8988T (cell line): ENCODE measurements around the gene NAE1.
"Not testable (repeated sequence)": the region's sequence is repeated elsewhere in the genome, so short reads cannot be mapped to it uniquely, and the experiment has no call there.

Source experiments
- DNase-seq: peaks from one replicate; pipeline ENCODE4 v3.0.0; 2011

The NAE1 gene

DNA sequence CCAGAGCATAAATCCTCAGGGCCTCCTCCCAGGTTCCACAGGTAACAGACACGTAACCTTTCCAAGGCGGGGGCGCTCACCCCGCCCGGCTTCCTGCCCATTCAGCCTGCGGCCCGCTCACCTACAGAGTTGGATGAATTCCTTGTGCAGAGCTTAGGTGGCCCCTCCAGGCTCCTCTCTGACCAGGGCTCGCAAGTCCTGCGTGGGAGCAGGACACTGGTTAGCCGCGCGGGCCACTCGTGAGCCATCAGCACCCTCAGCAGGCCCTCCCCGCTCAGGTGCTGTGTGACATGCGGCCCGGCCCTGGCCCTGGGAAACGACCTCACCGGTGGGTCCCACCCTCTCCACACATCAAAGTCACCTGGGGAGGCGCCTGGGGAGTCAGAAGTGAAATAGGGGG, 29.9 kb downstream of the NAE1 start:
- DNase-seq, result no peak

DNA sequence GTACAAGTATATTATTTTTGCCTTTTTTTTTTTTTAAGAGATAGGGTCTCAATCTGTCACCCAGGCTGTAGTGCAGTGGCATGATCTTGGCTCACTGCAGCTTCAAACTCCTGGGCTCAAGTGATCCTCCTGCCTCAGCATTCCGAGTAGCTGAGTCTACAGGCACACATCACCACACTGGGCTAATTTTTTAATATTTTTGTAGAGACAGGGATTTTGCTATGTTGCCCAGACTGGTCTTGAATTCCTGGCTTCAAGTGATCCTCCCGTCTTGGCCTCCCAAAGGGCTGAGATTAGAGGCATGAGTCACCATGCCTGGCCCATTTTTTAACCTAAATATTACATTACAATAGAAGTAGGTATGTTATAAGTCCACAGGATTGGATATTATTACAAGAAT, 32.6 kb downstream of the NAE1 start:
- no peak for DNase-seq

DNA sequence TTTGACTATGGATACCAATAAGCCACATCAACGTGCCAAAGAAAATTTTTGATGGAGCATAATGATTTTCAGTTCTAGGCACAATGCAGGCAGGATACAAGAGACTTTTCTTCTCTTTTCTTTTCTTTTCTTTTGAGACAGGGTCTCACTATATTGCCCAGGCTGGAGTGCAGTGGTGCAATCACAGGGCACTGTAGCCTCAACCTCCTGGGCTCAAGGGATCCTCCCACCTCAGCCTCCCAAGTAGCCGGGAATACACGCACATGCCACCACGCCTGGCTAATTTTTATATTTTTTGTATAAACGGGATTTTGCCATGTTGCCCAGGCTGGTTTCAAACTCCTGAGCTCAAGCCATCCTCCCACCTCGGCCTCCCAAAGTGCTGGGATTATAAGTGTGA, 36.8 kb downstream of the NAE1 start:
- DNase-seq, result not testable (repeated sequence)

DNA sequence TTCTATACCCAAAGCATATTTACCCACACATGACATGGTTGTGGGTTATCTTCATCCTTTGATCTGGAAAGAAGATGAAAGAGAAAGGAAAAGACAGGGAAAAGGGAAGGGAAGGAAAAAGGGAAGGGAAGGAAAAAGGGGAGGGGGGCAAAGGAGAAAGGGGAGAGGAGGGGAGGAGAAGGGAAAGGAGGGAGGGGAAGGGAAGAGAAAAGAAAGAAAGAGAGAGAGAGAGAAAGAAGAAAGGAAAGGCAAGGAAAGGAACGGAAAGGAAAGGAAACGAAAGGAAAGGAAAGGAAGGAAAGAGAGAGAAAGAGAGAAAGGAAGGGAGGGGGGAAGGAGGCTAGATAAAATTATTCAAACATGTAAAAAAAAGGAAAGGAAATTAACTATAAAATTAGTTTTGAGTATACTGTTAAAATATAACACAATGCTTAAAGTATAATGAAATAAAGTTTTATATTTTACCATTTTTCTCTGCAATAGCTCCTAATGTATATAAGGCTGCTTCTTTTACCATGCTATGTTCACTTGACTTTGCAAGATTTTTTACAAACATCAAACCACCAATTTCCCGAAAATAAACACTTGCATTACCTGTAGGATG, 40.5 kb downstream of the NAE1 start:
- no peak for DNase-seq

DNA sequence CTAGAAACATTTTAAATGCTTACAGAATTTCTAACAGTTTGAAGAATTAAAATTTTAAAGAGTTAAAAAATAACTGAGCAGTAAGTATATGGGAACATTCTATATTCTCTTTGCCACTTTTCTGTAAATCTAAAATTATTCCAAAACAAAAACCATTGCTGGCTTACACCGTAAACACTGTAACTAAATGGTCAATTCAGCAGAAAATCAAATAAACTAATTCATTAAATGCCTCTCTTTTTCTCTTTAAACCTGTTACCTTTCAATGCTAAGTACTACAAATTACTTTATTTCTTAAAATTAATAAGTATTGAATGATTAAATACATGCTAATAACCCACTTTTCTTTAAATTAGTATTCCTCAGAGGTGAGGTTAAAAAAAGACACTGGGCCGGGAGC, 43.3 kb downstream of the NAE1 start:
- DNase-seq, result no peak

DNA sequence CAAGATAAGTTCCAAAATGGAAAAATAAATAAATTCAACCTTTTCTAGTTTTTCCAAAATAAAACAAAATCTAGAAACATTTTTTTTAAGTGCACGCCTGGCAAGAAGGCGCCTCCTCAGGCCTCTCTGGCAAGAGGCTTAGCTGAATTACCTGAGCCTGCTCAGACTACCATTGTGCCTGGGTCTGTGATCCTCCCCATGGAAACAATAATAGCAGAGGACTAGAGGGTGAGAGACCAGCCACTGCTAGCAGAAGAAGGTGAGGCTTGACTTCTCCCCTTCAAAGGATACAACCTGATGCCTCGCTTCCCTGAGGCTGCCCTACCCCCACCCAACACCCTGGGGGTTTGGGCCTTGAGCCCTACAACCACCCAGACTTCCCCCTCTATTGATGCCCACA, 44.2 kb downstream of the NAE1 start:
- DNase-seq, result no peak

DNA sequence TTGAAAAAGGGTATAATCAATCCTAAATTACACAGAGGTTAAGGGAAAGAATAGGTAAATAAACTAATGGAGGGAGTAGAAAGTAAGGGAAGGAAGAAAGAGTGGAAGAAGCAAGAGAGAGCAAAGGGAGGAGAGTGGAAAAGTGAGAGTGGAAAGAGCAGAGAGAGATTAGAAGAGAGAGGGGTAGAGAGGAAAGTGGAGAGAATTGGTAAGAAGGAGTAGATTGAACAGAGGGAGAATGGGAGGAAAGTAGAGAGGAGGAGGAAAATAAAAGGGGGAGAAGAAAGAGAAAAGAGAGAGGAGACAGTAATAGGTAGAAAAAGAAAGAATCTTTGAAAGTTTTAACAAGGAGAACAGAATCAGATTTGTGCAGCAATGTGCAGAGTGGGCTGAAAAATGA, 54.3 kb downstream of the NAE1 start:
- DNase-seq, result no peak

DNA sequence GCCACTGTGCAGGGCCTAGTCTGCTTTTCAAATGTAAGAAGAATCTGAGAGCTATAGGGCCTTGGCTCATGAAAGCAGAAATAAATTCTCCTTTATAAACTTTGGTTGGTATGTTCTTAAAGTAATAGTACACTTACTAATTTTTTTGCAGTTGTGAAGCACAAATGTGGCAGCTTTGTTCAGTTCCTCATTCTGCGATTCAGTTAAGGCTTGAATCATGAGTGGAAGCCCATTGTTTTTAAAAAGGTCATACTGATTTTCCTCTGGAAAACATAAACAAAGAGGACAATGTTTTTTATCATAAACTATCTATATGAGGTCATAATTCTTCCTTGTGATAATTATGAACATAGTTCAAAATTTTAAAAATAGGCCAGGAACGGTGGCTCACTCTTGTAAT, 55.8 kb downstream of the NAE1 start:
- DNase-seq, result no peak

DNA sequence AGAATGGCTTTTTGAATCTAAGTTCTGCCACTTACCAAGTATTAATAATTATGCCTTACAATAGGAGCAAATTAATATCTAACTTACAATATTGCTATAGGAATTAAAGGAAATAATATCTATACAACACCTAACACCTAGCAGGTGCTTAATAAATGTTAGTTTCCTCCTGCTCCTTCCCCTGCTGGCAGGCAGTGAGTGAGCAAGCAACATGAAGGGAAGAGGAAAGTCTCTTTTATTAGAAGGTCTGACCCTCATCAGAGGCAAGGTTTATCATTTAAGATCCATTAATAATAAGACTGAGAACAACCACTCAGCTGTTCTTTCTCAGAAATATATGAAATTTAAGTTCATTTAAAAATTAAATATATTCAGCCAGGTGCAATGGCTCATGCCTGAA, 72.7 kb downstream of the NAE1 start:
- DNase-seq, result no peak

DNA sequence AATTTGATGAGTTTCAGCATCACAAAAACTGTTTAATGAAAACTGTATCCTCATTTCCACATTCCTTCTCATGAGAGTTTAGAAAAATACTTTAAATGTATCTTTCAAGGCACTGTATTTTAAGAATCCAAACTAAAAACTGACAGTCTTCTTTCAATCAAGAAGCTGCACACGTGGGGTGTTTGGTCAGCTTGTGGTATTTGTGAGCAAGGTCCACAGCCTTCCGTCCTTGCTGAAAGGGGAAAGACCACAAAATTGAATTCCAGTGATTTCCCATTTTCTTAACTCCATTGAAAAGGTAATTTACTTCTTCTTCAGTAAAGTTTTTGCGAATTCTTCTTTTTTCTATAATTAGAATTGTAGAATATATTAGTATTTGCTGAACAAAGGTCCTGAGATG, 76.0 kb downstream of the NAE1 start:
- no peak for DNase-seq

DNA sequence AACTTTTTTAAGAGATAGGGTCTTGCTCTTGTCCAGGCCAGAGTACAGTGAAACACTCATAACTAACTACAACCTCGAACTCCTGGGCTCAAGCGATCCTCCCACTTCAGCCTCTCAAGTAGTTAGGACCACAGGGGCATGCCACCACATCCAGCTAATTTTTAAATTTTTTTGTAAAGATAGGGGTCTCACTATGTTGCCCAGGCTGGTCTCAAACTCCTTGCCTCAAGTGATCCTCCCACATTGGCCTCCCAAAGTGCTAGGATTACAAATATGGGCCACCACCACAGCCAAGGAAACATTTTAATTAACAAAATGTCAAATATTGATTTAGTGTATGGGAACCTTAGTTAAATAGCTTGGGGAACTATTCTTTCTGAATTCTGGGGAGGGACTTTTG, 76.6 kb downstream of the NAE1 start:
- DNase-seq, result no peak

DNA sequence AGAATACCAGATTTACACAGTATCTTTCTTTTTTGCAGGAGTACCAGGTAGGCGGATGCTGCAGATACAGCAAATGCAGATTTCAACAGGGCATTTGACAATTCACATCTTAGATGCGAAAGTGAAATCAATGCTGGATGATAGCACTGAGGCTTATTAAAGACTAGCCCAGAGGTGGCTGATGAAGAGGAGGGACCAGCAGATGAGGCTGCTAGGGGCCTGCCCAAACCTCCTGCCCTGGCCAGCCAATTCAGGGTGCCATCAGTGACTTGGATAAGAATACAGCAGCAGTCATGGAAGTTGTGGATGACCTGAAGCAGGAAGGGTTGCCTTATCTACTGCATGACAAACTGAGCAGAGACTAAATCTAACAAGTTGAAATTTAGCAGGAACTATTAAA, 77.8 kb downstream of the NAE1 start:
- DNase-seq, result no peak
